HL-60 (cell line): ENCODE data around the gene CCDC184.
"Not testable (repeated sequence)": the region's sequence is repeated elsewhere in the genome, so short reads cannot be mapped to it uniquely, and the experiment has no call there.

Experiments used
- DNase-seq, 2 experiments: peaks; one replicate each; pipeline ENCODE4 v3.0.0-alpha.2; 2010 to 2020; ENCODE audit warnings: low read depth in 1 of 2, low spot score in 1 of 2
- H3K27ac ChIP-seq: fragments of 250-450 bp; sonication (Bioruptor Pico); replicated peaks from 2 replicates; pipeline ENCODE4 v1.5.1; 2020; ENCODE audit warnings: mild to moderate bottlenecking, moderate library complexity
- H3K27me3 ChIP-seq: fragments of 250-450 bp; sonication (Bioruptor Pico); 2 replicates; pipeline ENCODE4 v1.5.1; 2021; ENCODE audit warnings: mild to moderate bottlenecking, moderate library complexity; ENCODE audit not compliant: insufficient read depth, poor library complexity, severe bottlenecking
- H3K4me3 ChIP-seq: replicated peaks from 2 replicates; pipeline ENCODE4 v1.5.1; 2011; ENCODE audit warnings: mild to moderate bottlenecking, control low read depth, low read length; ENCODE audit not compliant: insufficient read depth
- GABPA ChIP-seq: IDR thresholded peaks from 2 replicates; pipeline ENCODE4 v1.6.1; 2012; ENCODE audit warnings: low read depth
- POLR2AphosphoS5 ChIP-seq: IDR thresholded peaks from 2 replicates; pipeline ENCODE4 v1.6.1; 2012; ENCODE audit warnings: low read depth
- SPI1 ChIP-seq: IDR thresholded peaks from 2 replicates; pipeline ENCODE4 v1.6.1; 2012; ENCODE audit warnings: low read depth, mild to moderate bottlenecking, borderline replicate concordance
- TF ChIP-seq, protein P1 (sequence below): IDR thresholded peaks from one replicate; pipeline ENCODE4 v1.5.1; 2011; ENCODE audit warnings: low read length, control low read depth, inconsistent platforms; ENCODE audit not compliant: insufficient read depth
- TF ChIP-seq, protein P2 (sequence below): IDR thresholded peaks from 2 replicates; pipeline ENCODE4 v1.6.1; 2012; ENCODE audit warnings: low read depth; ENCODE audit not compliant: insufficient replicate concordance

CCDC184 gene

GRCh38 chr12:48202766-48203165, 19.3 kb downstream of the CCDC184 start:
- no peaks in the 10 kb centered on the region for H3K27me3 ChIP-seq
- TF ChIP-seq POLR2AphosphoS5 (no peak), GABPA (no peak), SPI1 (no peak)
- TF ChIP-seq, protein P1, sequence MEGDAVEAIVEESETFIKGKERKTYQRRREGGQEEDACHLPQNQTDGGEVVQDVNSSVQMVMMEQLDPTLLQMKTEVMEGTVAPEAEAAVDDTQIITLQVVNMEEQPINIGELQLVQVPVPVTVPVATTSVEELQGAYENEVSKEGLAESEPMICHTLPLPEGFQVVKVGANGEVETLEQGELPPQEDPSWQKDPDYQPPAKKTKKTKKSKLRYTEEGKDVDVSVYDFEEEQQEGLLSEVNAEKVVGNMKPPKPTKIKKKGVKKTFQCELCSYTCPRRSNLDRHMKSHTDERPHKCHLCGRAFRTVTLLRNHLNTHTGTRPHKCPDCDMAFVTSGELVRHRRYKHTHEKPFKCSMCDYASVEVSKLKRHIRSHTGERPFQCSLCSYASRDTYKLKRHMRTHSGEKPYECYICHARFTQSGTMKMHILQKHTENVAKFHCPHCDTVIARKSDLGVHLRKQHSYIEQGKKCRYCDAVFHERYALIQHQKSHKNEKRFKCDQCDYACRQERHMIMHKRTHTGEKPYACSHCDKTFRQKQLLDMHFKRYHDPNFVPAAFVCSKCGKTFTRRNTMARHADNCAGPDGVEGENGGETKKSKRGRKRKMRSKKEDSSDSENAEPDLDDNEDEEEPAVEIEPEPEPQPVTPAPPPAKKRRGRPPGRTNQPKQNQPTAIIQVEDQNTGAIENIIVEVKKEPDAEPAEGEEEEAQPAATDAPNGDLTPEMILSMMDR, result no peak
- TF ChIP-seq, protein P2, sequence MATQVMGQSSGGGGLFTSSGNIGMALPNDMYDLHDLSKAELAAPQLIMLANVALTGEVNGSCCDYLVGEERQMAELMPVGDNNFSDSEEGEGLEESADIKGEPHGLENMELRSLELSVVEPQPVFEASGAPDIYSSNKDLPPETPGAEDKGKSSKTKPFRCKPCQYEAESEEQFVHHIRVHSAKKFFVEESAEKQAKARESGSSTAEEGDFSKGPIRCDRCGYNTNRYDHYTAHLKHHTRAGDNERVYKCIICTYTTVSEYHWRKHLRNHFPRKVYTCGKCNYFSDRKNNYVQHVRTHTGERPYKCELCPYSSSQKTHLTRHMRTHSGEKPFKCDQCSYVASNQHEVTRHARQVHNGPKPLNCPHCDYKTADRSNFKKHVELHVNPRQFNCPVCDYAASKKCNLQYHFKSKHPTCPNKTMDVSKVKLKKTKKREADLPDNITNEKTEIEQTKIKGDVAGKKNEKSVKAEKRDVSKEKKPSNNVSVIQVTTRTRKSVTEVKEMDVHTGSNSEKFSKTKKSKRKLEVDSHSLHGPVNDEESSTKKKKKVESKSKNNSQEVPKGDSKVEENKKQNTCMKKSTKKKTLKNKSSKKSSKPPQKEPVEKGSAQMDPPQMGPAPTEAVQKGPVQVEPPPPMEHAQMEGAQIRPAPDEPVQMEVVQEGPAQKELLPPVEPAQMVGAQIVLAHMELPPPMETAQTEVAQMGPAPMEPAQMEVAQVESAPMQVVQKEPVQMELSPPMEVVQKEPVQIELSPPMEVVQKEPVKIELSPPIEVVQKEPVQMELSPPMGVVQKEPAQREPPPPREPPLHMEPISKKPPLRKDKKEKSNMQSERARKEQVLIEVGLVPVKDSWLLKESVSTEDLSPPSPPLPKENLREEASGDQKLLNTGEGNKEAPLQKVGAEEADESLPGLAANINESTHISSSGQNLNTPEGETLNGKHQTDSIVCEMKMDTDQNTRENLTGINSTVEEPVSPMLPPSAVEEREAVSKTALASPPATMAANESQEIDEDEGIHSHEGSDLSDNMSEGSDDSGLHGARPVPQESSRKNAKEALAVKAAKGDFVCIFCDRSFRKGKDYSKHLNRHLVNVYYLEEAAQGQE, result no peak
- no peak overlapping the region for H3K27ac ChIP-seq

DNA sequence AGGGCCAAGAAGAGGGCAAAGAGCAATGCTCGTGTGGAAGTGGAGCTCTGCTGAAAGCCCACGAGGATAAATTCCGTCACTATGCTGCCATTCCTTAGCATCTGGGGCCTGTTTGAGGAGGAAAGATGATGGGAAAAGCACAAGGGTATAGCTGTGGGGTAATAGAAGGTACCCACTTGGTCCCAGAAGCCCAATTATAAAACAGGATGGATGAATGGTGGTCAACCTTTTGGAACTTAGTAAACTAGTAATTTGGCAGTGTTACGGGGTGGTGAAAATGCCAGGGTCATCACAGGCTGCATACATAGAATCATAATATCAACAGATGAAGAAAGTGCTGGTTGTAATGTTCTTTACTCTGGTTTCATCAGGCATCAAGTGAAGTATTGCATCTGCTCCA, 19.7 kb downstream of the CCDC184 start, which contains the start of gene OR10AD1:
OR10AD1 (minus strand) TSS at position 101 of the 400 bp plus-strand sequence; CDS start at position 101, 0 bp downstream.
- no peaks in the 10 kb centered on the region for H3K27me3 ChIP-seq
- DNase-seq, result no peak
- TF ChIP-seq POLR2AphosphoS5 (no peak), GABPA (no peak), SPI1 (no peak)
- TF ChIP-seq, protein P2, result no peak
- TF ChIP-seq, protein P1, result no peak
- H3K27ac ChIP-seq, result no peak within 1 kb of the TSS
- H3K4me3 ChIP-seq, result no peak within 1 kb of the TSS

More at GRCh38 chr12:48202766-48203165, 19.3 kb downstream of the CCDC184 start:
- no peak for DNase-seq
- no peak overlapping the region for H3K4me3 ChIP-seq

GRCh38 chr12:48209495-48209894, 26.1 kb downstream of the CCDC184 start:
- not testable (repeated sequence) for H3K4me3 ChIP-seq, H3K27me3 ChIP-seq, H3K27ac ChIP-seq, DNase-seq

DNA sequence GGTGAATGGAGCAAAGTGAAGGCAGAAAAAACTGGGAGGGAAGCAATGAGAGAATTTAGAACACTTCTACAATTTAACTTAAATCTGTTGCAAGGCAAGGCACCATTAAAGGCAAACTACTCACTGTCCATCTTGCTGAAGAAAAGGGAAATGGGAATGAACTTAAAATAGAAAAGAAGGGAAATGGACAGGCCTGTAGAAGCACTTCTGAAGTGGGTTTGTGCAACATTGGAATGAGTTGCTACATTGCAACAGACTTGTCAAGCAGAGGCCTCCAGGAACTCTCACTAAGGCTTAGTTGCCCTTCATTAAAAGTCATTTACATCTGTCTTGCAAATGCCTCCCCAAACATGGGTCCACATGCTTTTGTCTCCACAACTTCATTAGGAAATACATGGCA, 33.3 kb downstream of the CCDC184 start:
- TF ChIP-seq SPI1 (peak; percentile 67), GABPA (no peak), POLR2AphosphoS5 (no peak)
- Histone ChIP-seq H3K27me3 (no peaks in the 10 kb centered on the region), H3K27ac (peak overlapping the region; percentile 32), H3K4me3 (no peak overlapping the region)
- DNase-seq, result peak in 1 of 2 experiments; percentile 83

- Histone ChIP-seq H3K27me3 (no peaks in the 10 kb centered on the region), H3K4me3 (no peak overlapping the region), H3K27ac (no peak overlapping the region)
- no peak for DNase-seq
- TF ChIP-seq, protein P1, result no peak
- TF ChIP-seq, protein P2, result no peak
- TF ChIP-seq SPI1 (no peak), GABPA (no peak)
Measured at GRCh38 chr12:48219631-48220030, 36.2 kb downstream of the CCDC184 start.
